ENCODE measurements around the gene SMIM26.

The SMIM26 gene

GRCh38 chr20:18611492-18611891, 44.3 kb downstream of the SMIM26 start:
- Histone ChIP-seq H3K36me3 (ENCODE audit: control insufficient read depth in 5 of 5, insufficient read depth in 5 of 5, low read length in 5 of 5) (peaks cover 0 to 7% (median 0%) of the 10 kb centered on the region in 5 donors), H3K4me1 (ENCODE audit: control insufficient read depth in 5 of 5, insufficient read depth in 5 of 5, low read length in 5 of 5) (peaks cover 0 to 10% (median 5%) of the 10 kb centered on the region in 5 donors), H3K4me3 (ENCODE audit: low read depth in 1 of 5, low read length in 5 of 5) (no peak overlapping the region), H3K27me3 (ENCODE audit: control insufficient read depth in 5 of 5, insufficient read depth in 4 of 5, low read length in 5 of 5) (no peaks in the 10 kb centered on the region), H3K9ac (ENCODE audit: low read length in 5 of 5) (no peak overlapping the region), H3K27ac (ENCODE audit: low read depth, low read length) (no peak overlapping the region), H3K9me3 (ENCODE audit: control insufficient read depth in 5 of 5, low read length in 5 of 5) (no peaks in the 10 kb centered on the region)

- peaks cover 0 to 10% (median 5%) of the 10 kb centered on the region in 5 donors for H3K4me1 ChIP-seq (ENCODE audit: control insufficient read depth in 5 of 5, insufficient read depth in 5 of 5, low read length in 5 of 5)
- no peaks in the 10 kb centered on the region for H3K9me3 ChIP-seq (ENCODE audit: control insufficient read depth in 5 of 5, low read length in 5 of 5)
- no peak overlapping the region for H3K9ac ChIP-seq (ENCODE audit: low read length in 5 of 5)
- no peaks in the 10 kb centered on the region for H3K27me3 ChIP-seq (ENCODE audit: control insufficient read depth in 5 of 5, insufficient read depth in 4 of 5, low read length in 5 of 5)
- H3K4me3 ChIP-seq (ENCODE audit: low read depth in 1 of 5, low read length in 5 of 5), result no peak overlapping the region
- peaks cover 0 to 7% (median 0%) of the 10 kb centered on the region in 5 donors for H3K36me3 ChIP-seq (ENCODE audit: control insufficient read depth in 5 of 5, insufficient read depth in 5 of 5, low read length in 5 of 5)
- H3K27ac ChIP-seq (ENCODE audit: low read depth, low read length), result no peak overlapping the region
These were observed 46.3 kb downstream of the SMIM26 start for GRCh38 chr20:18613553-18613952.

- peaks cover 0 to 7% (median 0%) of the 10 kb centered on the region in 5 donors for H3K36me3 ChIP-seq (ENCODE audit: control insufficient read depth in 5 of 5, insufficient read depth in 5 of 5, low read length in 5 of 5)
- no peak overlapping the region for H3K4me3 ChIP-seq (ENCODE audit: low read depth in 1 of 5, low read length in 5 of 5)
- no peak overlapping the region for H3K27ac ChIP-seq (ENCODE audit: low read depth, low read length)
- H3K27me3 ChIP-seq (ENCODE audit: control insufficient read depth in 5 of 5, insufficient read depth in 4 of 5, low read length in 5 of 5), result no peaks in the 10 kb centered on the region
- no peaks in the 10 kb centered on the region for H3K9me3 ChIP-seq (ENCODE audit: control insufficient read depth in 5 of 5, low read length in 5 of 5)
- H3K4me1 ChIP-seq (ENCODE audit: control insufficient read depth in 5 of 5, insufficient read depth in 5 of 5, low read length in 5 of 5), result peaks cover 0 to 10% (median 5%) of the 10 kb centered on the region in 5 donors
- H3K9ac ChIP-seq (ENCODE audit: low read length in 5 of 5), result no peak overlapping the region
These were observed 47.0 kb downstream of the SMIM26 start for GRCh38 chr20:18614244-18614643.

- H3K27ac ChIP-seq (ENCODE audit: low read depth, low read length), result peak overlapping the region; percentile 4
These were observed 47.9 kb downstream of the SMIM26 start for GRCh38 chr20:18615020-18615650.

More at GRCh38 chr20:18615020-18615650, 47.9 kb downstream of the SMIM26 start:
- no peak overlapping the region for H3K4me3 ChIP-seq (ENCODE audit: low read depth in 1 of 5, low read length in 5 of 5)
- H3K36me3 ChIP-seq (ENCODE audit: control insufficient read depth in 5 of 5, insufficient read depth in 5 of 5, low read length in 5 of 5), result peaks cover 0 to 7% (median 0%) of the 10 kb centered on the region in 5 donors
- H3K4me1 ChIP-seq (ENCODE audit: control insufficient read depth in 5 of 5, insufficient read depth in 5 of 5, low read length in 5 of 5), result peaks cover 0 to 10% (median 5%) of the 10 kb centered on the region in 5 donors
- H3K9ac ChIP-seq (ENCODE audit: low read length in 5 of 5), result peak overlapping the region in 1 of 5 donors; percentile 35
- H3K27me3 ChIP-seq (ENCODE audit: control insufficient read depth in 5 of 5, insufficient read depth in 4 of 5, low read length in 5 of 5), result no peaks in the 10 kb centered on the region
- no peaks in the 10 kb centered on the region for H3K9me3 ChIP-seq (ENCODE audit: control insufficient read depth in 5 of 5, low read length in 5 of 5)

Data from subcutaneous abdominal adipose tissue (tissue), 5 donors.